SK-N-SH (cell line): ENCODE results near the gene MRTFB. TPM values are rescaled to one million over a fixed set of nuclear protein-coding genes. Genes with fewer than 3 reads are reported as not detected.

Source experiments
- CTCF ChIA-PET: fragments of 300-600, 350-600 bp; formaldehyde crosslinking; extraction: SDS; loops from one replicate; lab custom pipeline; 2021; lab: Yijun Ruan, JAX
- POLR2A ChIA-PET: fragments of 350-600 bp; sonication (Branson Sonifier 250); formaldehyde crosslinking; extraction: SDS; loops from one replicate; lab custom pipeline; 2020; ENCODE audit warnings: antibody characterized with exemption, inconsistent platforms; lab: Yijun Ruan, JAX
- DNase-seq: peaks from one replicate; pipeline ENCODE4 v3.0.0; 2012
- H2AFZ ChIP-seq: fragments of 200-600 bp; sonication (generic); 2 replicates; pipeline ENCODE4 v1.8.1; 2016; ENCODE audit warnings: antibody characterized with exemption, mild to moderate bottlenecking, low read depth
- H3F3A ChIP-seq: fragments of 200-600 bp; sonication (generic); replicated peaks from 2 replicates; pipeline ENCODE3; 2016; ENCODE audit warnings: antibody characterized with exemption, mild to moderate bottlenecking; ENCODE audit not compliant: insufficient read depth
- H3K27ac ChIP-seq, 2 experiments: fragments of 200-500 bp in 1 of 2; fragments of 200-600 bp in 1 of 2; sonication (Bioruptor generic) in 1 of 2; sonication (generic), shearing (Covaris generic) in 1 of 2; 2 replicates each; pipeline versions ENCODE4 v1.5.1 to v1.6.1; 2014 to 2016; ENCODE audit warnings: low read depth in 2 of 2, inconsistent platforms in 1 of 2, low read length in 1 of 2, mild to moderate bottlenecking in 1 of 2, mixed read lengths in 1 of 2
- H3K27me3 ChIP-seq: fragments of 200-600 bp; sonication (generic), shearing (Covaris generic); 2 replicates; pipeline ENCODE4 v1.6.1; 2016; ENCODE audit warnings: mixed run types; ENCODE audit not compliant: insufficient read depth
- H3K36me3 ChIP-seq, 2 experiments: fragments of 200-500 bp in 1 of 2; fragments of 200-600 bp in 1 of 2; sonication (Bioruptor generic) in 1 of 2; sonication (generic) in 1 of 2; replicated peaks in 1 of 2; 2 replicates each; pipeline versions ENCODE3 to v1.5.1; 2014 to 2016; ENCODE audit warnings: low read length in 1 of 2, mild to moderate bottlenecking in 1 of 2; ENCODE audit not compliant: insufficient read depth in 2 of 2, control insufficient read depth in 1 of 2
- H3K4me1 ChIP-seq, 2 experiments: fragments of 200-500 bp in 1 of 2; fragments of 200-600 bp in 1 of 2; sonication (Bioruptor generic) in 1 of 2; sonication (generic), shearing (Covaris generic) in 1 of 2; 2 replicates each; pipeline versions ENCODE4 v1.5.1 to v1.6.1; 2014 to 2016; ENCODE audit warnings: low read depth in 1 of 2, low read length in 1 of 2, mixed run types in 1 of 2; ENCODE audit not compliant: insufficient read depth in 2 of 2, control insufficient read depth in 1 of 2
- H3K4me2 ChIP-seq: fragments of 200-600 bp; sonication (generic), shearing (Covaris generic); 2 replicates; pipeline ENCODE4 v1.6.1; 2017; ENCODE audit warnings: mixed run types
- H3K4me3 ChIP-seq, 2 experiments: fragments of 200-500 bp in 1 of 2; fragments of 200-600 bp in 1 of 2; sonication (Bioruptor generic) in 1 of 2; sonication (generic), shearing (Covaris generic) in 1 of 2; 2 replicates each; pipeline versions ENCODE4 v1.5.1 to v1.8.1; 2014 to 2016; ENCODE audit warnings: low read depth in 2 of 2, inconsistent platforms in 1 of 2, low read length in 1 of 2, mild to moderate bottlenecking in 1 of 2, mixed read lengths in 1 of 2, moderate library complexity in 1 of 2
- H3K79me2 ChIP-seq: fragments of 200-600 bp; sonication (generic); 2 replicates; pipeline ENCODE4 v1.8.1; 2017; ENCODE audit warnings: mild to moderate bottlenecking; ENCODE audit not compliant: insufficient read depth
- H3K9ac ChIP-seq: fragments of 200-600 bp; sonication (generic); 2 replicates; pipeline ENCODE4 v1.6.1; 2017; ENCODE audit warnings: mixed run types
- H3K9me2 ChIP-seq: fragments of 200-600 bp; sonication (generic); 2 replicates; pipeline ENCODE4 v1.6.1; 2017; ENCODE audit warnings: mixed run types
- H3K9me3 ChIP-seq: fragments of 200-600 bp; sonication (generic); 2 replicates; pipeline ENCODE4 v1.6.1; 2017; ENCODE audit warnings: mixed run types, mild to moderate bottlenecking, moderate library complexity
- H4K20me1 ChIP-seq: fragments of 200-600 bp; sonication (generic); 2 replicates; pipeline ENCODE4 v1.6.1; 2017; ENCODE audit warnings: mild to moderate bottlenecking, mixed run types; ENCODE audit not compliant: insufficient read depth
- EP300 ChIP-seq, 2 experiments: IDR thresholded peaks; 2 replicates each; pipeline versions ENCODE4 v1.4.0 to v1.6.1; 2012; ENCODE audit warnings: borderline replicate concordance in 1 of 2, low read depth in 1 of 2, low read length in 1 of 2
- FOSL2 ChIP-seq: IDR thresholded peaks from 2 replicates; pipeline ENCODE4 v1.4.0; 2012; ENCODE audit warnings: low read depth, mild to moderate bottlenecking, moderate library complexity, borderline replicate concordance
- FOXJ3 ChIP-seq: sonication (generic); formaldehyde crosslinking; IDR thresholded peaks from 2 replicates; pipeline ENCODE4 v1.5.1; 2020; ENCODE audit warnings: mild to moderate bottlenecking, missing genetic modification reagents
- GATA2 ChIP-seq: sonication (generic); formaldehyde crosslinking; IDR thresholded peaks from 2 replicates; pipeline ENCODE4 v1.5.0; 2020; ENCODE audit warnings: mild to moderate bottlenecking, missing genetic modification reagents
- MEF2A ChIP-seq: IDR thresholded peaks from 2 replicates; pipeline ENCODE4 v1.4.0; 2012; ENCODE audit warnings: low read depth, borderline replicate concordance
- NFIC ChIP-seq: IDR thresholded peaks from 2 replicates; pipeline ENCODE4 v1.4.0; 2012; ENCODE audit warnings: borderline replicate concordance
- NRF1 ChIP-seq: IDR thresholded peaks from 2 replicates; pipeline ENCODE4 v1.6.1; 2012; ENCODE audit warnings: low read depth, mild to moderate bottlenecking, low read length
- RAD21 ChIP-seq: IDR thresholded peaks from 2 replicates; pipeline ENCODE4 v1.6.1; 2012; ENCODE audit warnings: mild to moderate bottlenecking, low read length
- RCOR1 ChIP-seq: fragments of 150-350 bp; IDR thresholded peaks from 2 replicates; pipeline ENCODE4 v1.6.1; 2017; ENCODE audit warnings: antibody characterized with exemption, low read length
- RFX5 ChIP-seq: IDR thresholded peaks from 2 replicates; pipeline ENCODE4 v1.6.1; 2012; ENCODE audit warnings: mild to moderate bottlenecking, improper control_type of control experiment, low read length
- RXRA ChIP-seq: IDR thresholded peaks from 2 replicates; pipeline ENCODE4 v1.4.0; 2012; ENCODE audit warnings: low read depth, mild to moderate bottlenecking, borderline replicate concordance
- SIN3A ChIP-seq: IDR thresholded peaks from 2 replicates; pipeline ENCODE4 v1.6.1; 2012; ENCODE audit warnings: low read depth, mild to moderate bottlenecking, low read length, moderate library complexity, borderline replicate concordance
- SMC3 ChIP-seq: IDR thresholded peaks from 2 replicates; pipeline ENCODE4 v1.6.1; 2012; ENCODE audit warnings: low read depth, low read length, improper control_type of control experiment
- TCF12 ChIP-seq: IDR thresholded peaks from 2 replicates; pipeline ENCODE4 v1.4.0; 2012
- TEAD4 ChIP-seq: IDR thresholded peaks from 2 replicates; pipeline ENCODE4 v1.4.0; 2012; ENCODE audit warnings: mild to moderate bottlenecking, borderline replicate concordance; ENCODE audit not compliant: insufficient read depth
- WGBS: methylation state at CpG from one replicate; pipeline ENCODE4 v1.1.6; 2017; ENCODE audit warnings: low lambda C conversion rate; 5-methylcytosine and 5-hydroxymethylcytosine counted together
- polyA plus RNA-seq, 3 experiments: library from polyadenylated mRNA; depleted of rRNA; stranded (reverse); fragments of >200 nt; gene quantifications; 2 replicates each; pipeline ENCODE4 v1.2.3, GENCODE V29; 2012
- TF ChIP-seq, protein P1 (sequence below): IDR thresholded peaks from 2 replicates; pipeline ENCODE4 v1.6.1; 2012; ENCODE audit warnings: mild to moderate bottlenecking, low read depth, low read length, moderate library complexity
- TF ChIP-seq, protein P2 (sequence below): IDR thresholded peaks from 2 replicates; pipeline ENCODE4 v1.4.0; 2012; ENCODE audit warnings: low read depth, borderline replicate concordance

MRTFB gene
- polyA plus RNA-seq, 1 of the 3 experiments (the other 2 are of a cell fraction) = 3.3 TPM

DNA sequence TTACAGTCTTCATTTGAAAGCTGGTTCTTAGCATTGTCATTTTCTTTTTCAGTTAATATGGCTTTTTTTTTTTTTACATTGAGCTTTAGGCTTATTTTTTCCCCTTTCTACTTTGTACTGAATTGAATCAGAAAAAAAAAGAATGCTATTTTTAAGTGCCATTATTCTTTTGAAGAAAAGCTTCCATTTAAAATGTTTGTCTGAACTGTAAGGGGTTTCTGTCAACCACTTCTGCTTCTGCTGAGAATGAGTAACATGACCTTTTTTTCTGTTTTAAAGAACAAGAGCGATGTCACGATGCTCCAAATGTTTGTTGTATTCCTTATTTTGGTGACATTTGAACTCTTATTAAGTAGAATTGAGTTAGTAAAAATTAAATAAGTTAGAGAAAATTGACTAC lies 50.0 kb downstream of the MRTFB start:
- Histone ChIP-seq H3F3A (peaks cover 7% of the 10 kb centered on the region), H3K79me2 (peaks cover 36% of the 10 kb centered on the region; the same call in 1 of the 2 replicates), H3K27me3 (no peaks in the 10 kb centered on the region), H3K4me1 (peaks cover 0 to 4% of the 10 kb centered on the region in 2 experiments; a peak in 2 of 4 replicates), H3K27ac (no peak overlapping the region), H3K36me3 (peaks cover 0 to 3% of the 10 kb centered on the region in 2 experiments), H4K20me1 (no peaks in the 10 kb centered on the region), H3K4me3 (no peak overlapping the region), H3K9me3 (no peaks in the 10 kb centered on the region)
- WGBS = 94% methylated on average over 2 of the region's 2 CpGs
- no peak for DNase-seq
- CTCF ChIA-PET = no interaction called here
- POLR2A ChIA-PET = no interaction called here
- no peak for TF ChIP-seq RCOR1
- TF ChIP-seq RAD21 = no peak
- no peak for TF ChIP-seq SIN3A
- no peak for TF ChIP-seq FOSL2
- no peak for TF ChIP-seq RXRA
- TF ChIP-seq, protein P1, sequence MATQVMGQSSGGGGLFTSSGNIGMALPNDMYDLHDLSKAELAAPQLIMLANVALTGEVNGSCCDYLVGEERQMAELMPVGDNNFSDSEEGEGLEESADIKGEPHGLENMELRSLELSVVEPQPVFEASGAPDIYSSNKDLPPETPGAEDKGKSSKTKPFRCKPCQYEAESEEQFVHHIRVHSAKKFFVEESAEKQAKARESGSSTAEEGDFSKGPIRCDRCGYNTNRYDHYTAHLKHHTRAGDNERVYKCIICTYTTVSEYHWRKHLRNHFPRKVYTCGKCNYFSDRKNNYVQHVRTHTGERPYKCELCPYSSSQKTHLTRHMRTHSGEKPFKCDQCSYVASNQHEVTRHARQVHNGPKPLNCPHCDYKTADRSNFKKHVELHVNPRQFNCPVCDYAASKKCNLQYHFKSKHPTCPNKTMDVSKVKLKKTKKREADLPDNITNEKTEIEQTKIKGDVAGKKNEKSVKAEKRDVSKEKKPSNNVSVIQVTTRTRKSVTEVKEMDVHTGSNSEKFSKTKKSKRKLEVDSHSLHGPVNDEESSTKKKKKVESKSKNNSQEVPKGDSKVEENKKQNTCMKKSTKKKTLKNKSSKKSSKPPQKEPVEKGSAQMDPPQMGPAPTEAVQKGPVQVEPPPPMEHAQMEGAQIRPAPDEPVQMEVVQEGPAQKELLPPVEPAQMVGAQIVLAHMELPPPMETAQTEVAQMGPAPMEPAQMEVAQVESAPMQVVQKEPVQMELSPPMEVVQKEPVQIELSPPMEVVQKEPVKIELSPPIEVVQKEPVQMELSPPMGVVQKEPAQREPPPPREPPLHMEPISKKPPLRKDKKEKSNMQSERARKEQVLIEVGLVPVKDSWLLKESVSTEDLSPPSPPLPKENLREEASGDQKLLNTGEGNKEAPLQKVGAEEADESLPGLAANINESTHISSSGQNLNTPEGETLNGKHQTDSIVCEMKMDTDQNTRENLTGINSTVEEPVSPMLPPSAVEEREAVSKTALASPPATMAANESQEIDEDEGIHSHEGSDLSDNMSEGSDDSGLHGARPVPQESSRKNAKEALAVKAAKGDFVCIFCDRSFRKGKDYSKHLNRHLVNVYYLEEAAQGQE = no peak
- no peak for TF ChIP-seq MEF2A
- TF ChIP-seq FOXJ3 (CRISPR knock-in tag) = no peak
- TF ChIP-seq RFX5 = no peak
- TF ChIP-seq TCF12 = no peak
- no peak for TF ChIP-seq EP300 (IDR thresholded peaks at IDR 0.05; ENCODE audit: borderline replicate concordance in 1 of 2, low read depth in 1 of 2, low read length in 1 of 2)
- TF ChIP-seq TEAD4 = no peak
- TF ChIP-seq, all 33 proteins: peak for 0
- Histone ChIP-seq H3K9me2 (no peaks in the 10 kb centered on the region), H3K4me2 (no peak overlapping the region), H3K9ac (no peak overlapping the region), H2AFZ (no peak overlapping the region)

DNA sequence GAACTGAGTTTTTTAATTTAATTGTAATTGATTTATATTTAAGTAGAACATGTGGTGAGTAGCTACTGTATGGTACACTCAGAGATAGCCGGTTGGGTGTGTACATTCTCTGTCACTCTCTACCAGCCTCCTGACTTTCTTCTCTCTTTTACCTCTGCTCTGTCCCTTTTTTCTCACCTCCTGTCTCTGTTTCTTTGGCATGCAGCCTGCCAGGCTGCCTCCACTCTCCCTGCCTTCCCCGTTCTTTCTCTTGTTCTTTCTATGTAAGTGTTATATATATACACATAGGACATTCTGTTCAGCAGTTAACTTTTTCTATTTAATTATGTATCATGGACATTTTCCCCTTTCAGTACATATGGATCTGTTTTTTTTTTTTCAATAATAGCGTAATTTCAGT lies 50.8 kb downstream of the MRTFB start:
- Histone ChIP-seq H3K9me2 (no peaks in the 10 kb centered on the region), H3K27me3 (no peaks in the 10 kb centered on the region), H3F3A (peaks cover 9% of the 10 kb centered on the region), H3K4me3 (no peak overlapping the region), H3K36me3 (peaks cover 0 to 3% of the 10 kb centered on the region in 2 experiments), H2AFZ (no peak overlapping the region), H3K9ac (no peak overlapping the region), H3K9me3 (no peaks in the 10 kb centered on the region), H3K79me2 (peaks cover 36% of the 10 kb centered on the region; the same call in 1 of the 2 replicates), H4K20me1 (no peaks in the 10 kb centered on the region), H3K4me2 (no peak overlapping the region), H3K27ac (no peak overlapping the region), H3K4me1 (peaks cover 0 to 4% of the 10 kb centered on the region in 2 experiments; a peak in 2 of 4 replicates)
- no peak for DNase-seq
- WGBS = 96% methylated on average over 3 of the region's 3 CpGs
- TF ChIP-seq SIN3A = no peak
- TF ChIP-seq RFX5 = no peak
- no peak for TF ChIP-seq SMC3
- TF ChIP-seq NFIC = no peak
- no peak for TF ChIP-seq EP300 (IDR thresholded peaks at IDR 0.05; ENCODE audit: borderline replicate concordance in 1 of 2, low read depth in 1 of 2, low read length in 1 of 2)
- TF ChIP-seq, protein P2, sequence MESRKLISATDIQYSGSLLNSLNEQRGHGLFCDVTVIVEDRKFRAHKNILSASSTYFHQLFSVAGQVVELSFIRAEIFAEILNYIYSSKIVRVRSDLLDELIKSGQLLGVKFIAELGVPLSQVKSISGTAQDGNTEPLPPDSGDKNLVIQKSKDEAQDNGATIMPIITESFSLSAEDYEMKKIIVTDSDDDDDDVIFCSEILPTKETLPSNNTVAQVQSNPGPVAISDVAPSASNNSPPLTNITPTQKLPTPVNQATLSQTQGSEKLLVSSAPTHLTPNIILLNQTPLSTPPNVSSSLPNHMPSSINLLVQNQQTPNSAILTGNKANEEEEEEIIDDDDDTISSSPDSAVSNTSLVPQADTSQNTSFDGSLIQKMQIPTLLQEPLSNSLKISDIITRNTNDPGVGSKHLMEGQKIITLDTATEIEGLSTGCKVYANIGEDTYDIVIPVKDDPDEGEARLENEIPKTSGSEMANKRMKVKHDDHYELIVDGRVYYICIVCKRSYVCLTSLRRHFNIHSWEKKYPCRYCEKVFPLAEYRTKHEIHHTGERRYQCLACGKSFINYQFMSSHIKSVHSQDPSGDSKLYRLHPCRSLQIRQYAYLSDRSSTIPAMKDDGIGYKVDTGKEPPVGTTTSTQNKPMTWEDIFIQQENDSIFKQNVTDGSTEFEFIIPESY = no peak
- TF ChIP-seq, protein P1 = no peak
- TF ChIP-seq GATA2 (CRISPR knock-in tag) = no peak
- no peak for TF ChIP-seq MEF2A
- TF ChIP-seq NRF1 = no peak
- TF ChIP-seq FOSL2 = no peak
- ChIA-PET POLR2A (no interaction called here), CTCF (no interaction called here)
